Astrocyte (in vitro differentiated cells and primary cell): ENCODE results near the gene RNF212. TPM values are rescaled to one million over a fixed set of nuclear protein-coding genes. Genes with fewer than 3 reads are reported as not detected.

Source experiments
- DNase-seq: peaks from one replicate; pipeline ENCODE4 v3.0.0-alpha.2; 2010; ENCODE audit warnings: low read depth
- FAIRE-seq: peaks from 2 replicates; lab custom pipeline; 2011; peaks lifted over from hg19 to GRCh38; lab: Jason Lieb, UNC
- H2AFZ ChIP-seq: 2 replicates; pipeline ENCODE4 v1.6.0; 2012; ENCODE audit warnings: low read depth, low read length, inconsistent platforms
- H3K27ac ChIP-seq: 2 replicates; pipeline ENCODE4 v1.5.1; 2011; ENCODE audit warnings: low read depth, low read length, inconsistent platforms
- H3K27me3 ChIP-seq: 2 replicates; pipeline ENCODE4 v1.6.0; 2011; ENCODE audit warnings: low read length, inconsistent platforms; ENCODE audit not compliant: insufficient read depth
- H3K36me3 ChIP-seq: 2 replicates; pipeline ENCODE4 v1.5.1; 2011; ENCODE audit warnings: low read length, inconsistent platforms; ENCODE audit not compliant: insufficient read depth
- H3K4me1 ChIP-seq: 2 replicates; pipeline ENCODE4 v1.5.1; 2011; ENCODE audit warnings: low read length, inconsistent platforms; ENCODE audit not compliant: insufficient read depth
- H3K4me2 ChIP-seq: 2 replicates; pipeline ENCODE4 v1.6.0; 2012; ENCODE audit warnings: low read length, inconsistent platforms
- H3K4me3 ChIP-seq: 2 replicates; pipeline ENCODE4 v1.5.1; 2011; ENCODE audit warnings: low read depth, mild to moderate bottlenecking, low read length, inconsistent platforms; ENCODE audit not compliant: insufficient read depth
- H3K79me2 ChIP-seq: 2 replicates; pipeline ENCODE4 v1.6.0; 2012; ENCODE audit warnings: mild to moderate bottlenecking, low read length, inconsistent platforms; ENCODE audit not compliant: insufficient read depth
- H3K9ac ChIP-seq: 2 replicates; pipeline ENCODE4 v1.6.0; 2012; ENCODE audit warnings: mild to moderate bottlenecking, low read length, inconsistent platforms
- H3K9me3 ChIP-seq: 2 replicates; pipeline ENCODE4 v1.5.1; 2012; ENCODE audit warnings: low read depth, mild to moderate bottlenecking, low read length, inconsistent platforms; ENCODE audit not compliant: insufficient read depth
- H4K20me1 ChIP-seq: 2 replicates; pipeline ENCODE4 v1.6.0; 2012; ENCODE audit warnings: low read length, inconsistent platforms; ENCODE audit not compliant: insufficient read depth
- H3K27ac Mint-ChIP-seq: one replicate; pipeline ENCODE4 v1.8.0; 2021; ENCODE audit warnings: mild to moderate bottlenecking, mixed read lengths; ENCODE audit not compliant: unreplicated experiment
- H3K27me3 Mint-ChIP-seq: one replicate; pipeline ENCODE4 v1.8.0; 2021; ENCODE audit warnings: low read depth, mixed read lengths; ENCODE audit not compliant: unreplicated experiment
- H3K36me3 Mint-ChIP-seq: one replicate; pipeline ENCODE4 v1.8.0; 2021; ENCODE audit warnings: low read depth, mixed read lengths; ENCODE audit not compliant: unreplicated experiment
- H3K4me1 Mint-ChIP-seq: one replicate; pipeline ENCODE4 v1.8.0; 2021; ENCODE audit warnings: low read depth, mixed read lengths; ENCODE audit not compliant: unreplicated experiment
- H3K4me3 Mint-ChIP-seq: one replicate; pipeline ENCODE4 v1.8.0; 2021; ENCODE audit warnings: mild to moderate bottlenecking, moderate library complexity, mixed read lengths; ENCODE audit not compliant: unreplicated experiment
- H3K9me3 Mint-ChIP-seq: one replicate; pipeline ENCODE4 v1.8.0; 2021; ENCODE audit warnings: mild to moderate bottlenecking, mixed read lengths; ENCODE audit not compliant: unreplicated experiment
- CTCF ChIP-seq: IDR thresholded peaks from 2 replicates; pipeline ENCODE4 v1.5.1; 2011; ENCODE audit warnings: low read depth, mild to moderate bottlenecking, inconsistent platforms, low read length, moderate library complexity; ENCODE audit not compliant: insufficient read depth
- EZH2 ChIP-seq: IDR thresholded peaks from 2 replicates; pipeline ENCODE4 v1.6.1; 2012; ENCODE audit warnings: mild to moderate bottlenecking, low read length, inconsistent platforms; ENCODE audit not compliant: insufficient read depth
- total RNA-seq: library from RNA; stranded (reverse); gene quantifications from 2 replicates; pipeline ENCODE4 v1.2.1, GENCODE V29; 2021

RNF212 gene
- total RNA-seq, 1 donor from 2014 or later = 2.2 TPM

- Mint-ChIP-seq H3K27me3 (peaks cover 49% of the 10 kb centered on the region), H3K9me3 (peaks cover 4% of the 10 kb centered on the region), H3K4me1 (no peaks in the 10 kb centered on the region), H3K36me3 (no peaks in the 10 kb centered on the region), H3K27ac (no peak overlapping the region), H3K4me3 (no peak overlapping the region)
- no peak overlapping the region for H2AFZ ChIP-seq
- H3K79me2 ChIP-seq = no peaks in the 10 kb centered on the region
- H3K4me3 ChIP-seq = no peak overlapping the region
- FAIRE-seq (no peak), DNase-seq (no peak)
- no peaks in the 10 kb centered on the region for H3K36me3 ChIP-seq
- peaks cover 8% of the 10 kb centered on the region for H3K27me3 ChIP-seq
- H3K27ac ChIP-seq = no peak overlapping the region
- no peak overlapping the region for H3K9ac ChIP-seq
- no peak for TF ChIP-seq CTCF
- TF ChIP-seq EZH2 = no peak
- H4K20me1 ChIP-seq = no peaks in the 10 kb centered on the region
- H3K4me1 ChIP-seq = no peaks in the 10 kb centered on the region
- no peak overlapping the region for H3K4me2 ChIP-seq
- no peaks in the 10 kb centered on the region for H3K9me3 ChIP-seq
Observed at GRCh38 chr4:1137063-1137776, 23.9 kb upstream of the RNF212 start.

- no peak overlapping the region for H3K4me3 Mint-ChIP-seq
- no peaks in the 10 kb centered on the region for H3K36me3 Mint-ChIP-seq
- FAIRE-seq (no peak), DNase-seq (no peak)
- H3K9me3 ChIP-seq = no peaks in the 10 kb centered on the region
- no peaks in the 10 kb centered on the region for H3K4me1 Mint-ChIP-seq
- no peak overlapping the region for H3K27ac ChIP-seq
- H3K36me3 ChIP-seq = no peaks in the 10 kb centered on the region
- no peaks in the 10 kb centered on the region for H3K4me1 ChIP-seq
- no peaks in the 10 kb centered on the region for H3K79me2 ChIP-seq
- H2AFZ ChIP-seq = no peak overlapping the region
- TF ChIP-seq EZH2 (no peak), CTCF (no peak)
- H3K27ac Mint-ChIP-seq = no peak overlapping the region
- peaks cover 45% of the 10 kb centered on the region for H3K27me3 Mint-ChIP-seq
- H3K27me3 ChIP-seq = peaks cover 7% of the 10 kb centered on the region
- H3K9ac ChIP-seq = no peak overlapping the region
- H4K20me1 ChIP-seq = no peaks in the 10 kb centered on the region
- H3K9me3 Mint-ChIP-seq = peaks cover 4% of the 10 kb centered on the region
- H3K4me2 ChIP-seq = no peak overlapping the region
- H3K4me3 ChIP-seq = no peak overlapping the region
Observed at GRCh38 chr4:1136048-1136447, 22.7 kb upstream of the RNF212 start.

GRCh38 chr4:1133033-1133432 is 19.7 kb upstream of the RNF212 start:
- no peak overlapping the region for H2AFZ ChIP-seq
- no peaks in the 10 kb centered on the region for H4K20me1 ChIP-seq
- H3K36me3 Mint-ChIP-seq = no peaks in the 10 kb centered on the region
- no peaks in the 10 kb centered on the region for H3K9me3 Mint-ChIP-seq
- H3K79me2 ChIP-seq = no peaks in the 10 kb centered on the region
- no peaks in the 10 kb centered on the region for H3K36me3 ChIP-seq
- no peak for TF ChIP-seq EZH2
- TF ChIP-seq CTCF = no peak
- no peaks in the 10 kb centered on the region for H3K9me3 ChIP-seq
- FAIRE-seq (no peak), DNase-seq (no peak)
- no peak overlapping the region for H3K4me3 ChIP-seq
- H3K27me3 ChIP-seq = peaks cover 8% of the 10 kb centered on the region
- H3K4me2 ChIP-seq = no peak overlapping the region
- no peak overlapping the region for H3K4me3 Mint-ChIP-seq
- peaks cover 39% of the 10 kb centered on the region for H3K27me3 Mint-ChIP-seq
- H3K4me1 Mint-ChIP-seq = peaks cover 2% of the 10 kb centered on the region
- H3K27ac Mint-ChIP-seq = no peak overlapping the region
- H3K4me1 ChIP-seq = no peaks in the 10 kb centered on the region
- no peak overlapping the region for H3K27ac ChIP-seq
- H3K9ac ChIP-seq = no peak overlapping the region
